ENCODE results near the gene HHATL.

DNA sequence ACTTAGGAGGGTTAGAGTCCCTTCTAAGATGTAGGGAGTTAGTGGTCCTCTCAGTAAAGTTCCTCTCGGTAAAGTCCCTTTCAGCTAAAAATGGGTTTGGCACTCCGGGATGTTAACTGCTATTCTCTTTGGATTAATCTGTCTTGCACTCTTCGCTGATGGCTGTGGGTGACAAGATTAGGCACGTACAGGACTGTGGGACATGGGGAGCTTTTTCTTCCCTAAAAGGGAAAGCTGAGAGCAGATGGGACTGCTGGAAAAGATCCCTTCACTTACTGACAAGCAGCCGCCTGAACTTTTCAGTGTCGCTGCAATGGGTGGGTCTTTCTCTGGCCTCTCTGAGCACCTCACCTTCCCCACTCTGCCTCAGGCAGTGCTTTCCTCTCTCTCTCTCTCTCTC lies 16.4 kb upstream of the HHATL start:
- TF ChIP-seq, protein P1, sequence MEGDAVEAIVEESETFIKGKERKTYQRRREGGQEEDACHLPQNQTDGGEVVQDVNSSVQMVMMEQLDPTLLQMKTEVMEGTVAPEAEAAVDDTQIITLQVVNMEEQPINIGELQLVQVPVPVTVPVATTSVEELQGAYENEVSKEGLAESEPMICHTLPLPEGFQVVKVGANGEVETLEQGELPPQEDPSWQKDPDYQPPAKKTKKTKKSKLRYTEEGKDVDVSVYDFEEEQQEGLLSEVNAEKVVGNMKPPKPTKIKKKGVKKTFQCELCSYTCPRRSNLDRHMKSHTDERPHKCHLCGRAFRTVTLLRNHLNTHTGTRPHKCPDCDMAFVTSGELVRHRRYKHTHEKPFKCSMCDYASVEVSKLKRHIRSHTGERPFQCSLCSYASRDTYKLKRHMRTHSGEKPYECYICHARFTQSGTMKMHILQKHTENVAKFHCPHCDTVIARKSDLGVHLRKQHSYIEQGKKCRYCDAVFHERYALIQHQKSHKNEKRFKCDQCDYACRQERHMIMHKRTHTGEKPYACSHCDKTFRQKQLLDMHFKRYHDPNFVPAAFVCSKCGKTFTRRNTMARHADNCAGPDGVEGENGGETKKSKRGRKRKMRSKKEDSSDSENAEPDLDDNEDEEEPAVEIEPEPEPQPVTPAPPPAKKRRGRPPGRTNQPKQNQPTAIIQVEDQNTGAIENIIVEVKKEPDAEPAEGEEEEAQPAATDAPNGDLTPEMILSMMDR (IDR thresholded peaks at IDR 0.05): no peak
- no peak for TF ChIP-seq EP300 (IDR thresholded peaks at IDR 0.05)

All from tibial nerve (tissue), 4 donors.